GM23338 (cell line): Measurements from ENCODE around the gene MROH2A. TPM values are rescaled to one million over a fixed set of nuclear protein-coding genes. Genes with fewer than 3 reads are reported as not detected.

Source experiments
- ATAC-seq: fragments of 200-7000 bp; cut with Tn5 transposase; 3 replicates; pipeline ENCODE4 v1.9.1; 2020
- DNase-seq: peaks from one replicate; pipeline ENCODE4 v3.0.0-alpha.2; 2015; ENCODE audit warnings: low spot score
- H2AFZ ChIP-seq: fragments of 200-600 bp; sonication (generic); 2 replicates; pipeline ENCODE4 v1.8.0; 2016; ENCODE audit warnings: antibody characterized with exemption, mild to moderate bottlenecking, moderate library complexity
- H3F3A ChIP-seq: fragments of 200-600 bp; sonication (generic); replicated peaks from 2 replicates; pipeline ENCODE4 v1.8.0; 2017; ENCODE audit warnings: antibody characterized with exemption, mixed run types, low read depth
- H3K27ac ChIP-seq: fragments of 200-600 bp; sonication (generic); 2 replicates; pipeline ENCODE4 v1.6.1; 2016; ENCODE audit warnings: low read depth
- H3K27me3 ChIP-seq: fragments of 200-600 bp; sonication (generic); 2 replicates; pipeline ENCODE4 v1.8.0; 2016; ENCODE audit warnings: mild to moderate bottlenecking, mixed run types, moderate library complexity; ENCODE audit not compliant: insufficient read depth
- H3K36me3 ChIP-seq: fragments of 200-600 bp; sonication (generic); 2 replicates; pipeline ENCODE4 v1.8.0; 2016; ENCODE audit warnings: mild to moderate bottlenecking; ENCODE audit not compliant: insufficient read depth
- H3K4me1 ChIP-seq: fragments of 200-600 bp; sonication (generic); 2 replicates; pipeline ENCODE4 v1.8.0; 2016; ENCODE audit warnings: mild to moderate bottlenecking, moderate library complexity; ENCODE audit not compliant: insufficient read depth
- H3K4me2 ChIP-seq: fragments of 200-600 bp; sonication (generic); 2 replicates; pipeline ENCODE4 v1.7.1; 2017; ENCODE audit warnings: mixed run types
- H3K4me3 ChIP-seq: fragments of 200-600 bp; sonication (generic); 2 replicates; pipeline ENCODE4 v1.6.1; 2016; ENCODE audit warnings: mixed run types
- H3K79me2 ChIP-seq: fragments of 200-600 bp; sonication (generic); replicated peaks from 2 replicates; pipeline ENCODE4 v1.8.0; 2017; ENCODE audit warnings: mild to moderate bottlenecking; ENCODE audit not compliant: insufficient read depth
- H3K9me2 ChIP-seq: fragments of 200-600 bp; sonication (generic); 2 replicates; pipeline ENCODE4 v1.8.0; 2017; ENCODE audit not compliant: insufficient read depth
- H4K20me1 ChIP-seq: fragments of 200-600 bp; sonication (generic); replicated peaks from 2 replicates; pipeline ENCODE4 v1.8.0; 2017; ENCODE audit warnings: mild to moderate bottlenecking; ENCODE audit not compliant: insufficient read depth
- H3K27ac Mint-ChIP-seq: 2 replicates; pipeline ENCODE4 v1.8.0; 2020; ENCODE audit warnings: inconsistent platforms, mild to moderate bottlenecking, moderate library complexity, mixed read lengths
- H3K27me3 Mint-ChIP-seq: 3 replicates; pipeline ENCODE4 v1.8.0; 2022; ENCODE audit warnings: low read depth, mild to moderate bottlenecking, moderate library complexity, mixed read lengths, inconsistent platforms; ENCODE audit not compliant: insufficient read depth, poor library complexity
- H3K36me3 Mint-ChIP-seq: 3 replicates; pipeline ENCODE4 v1.8.0; 2021; ENCODE audit warnings: low read depth, mild to moderate bottlenecking, inconsistent platforms, moderate library complexity, mixed read lengths
- H3K4me1 Mint-ChIP-seq: 3 replicates; pipeline ENCODE4 v1.8.0; 2020; ENCODE audit warnings: mild to moderate bottlenecking, inconsistent platforms, mixed read lengths
- H3K4me3 Mint-ChIP-seq: 3 replicates; pipeline ENCODE4 v1.8.0; 2021; ENCODE audit warnings: moderate library complexity, mild to moderate bottlenecking, inconsistent platforms, mixed read lengths
- H3K9me3 Mint-ChIP-seq: 3 replicates; pipeline ENCODE4 v1.8.0; 2020; ENCODE audit warnings: moderate library complexity, mild to moderate bottlenecking, inconsistent platforms, mixed read lengths
- CREB1 ChIP-seq: fragments of 250-450 bp; sonication (Bioruptor Pico); IDR thresholded peaks from 2 replicates; pipeline ENCODE4 v1.5.0; 2020; ENCODE audit warnings: low read depth, mild to moderate bottlenecking, moderate library complexity
- EZH2 ChIP-seq: fragments of 200-600 bp; sonication (generic); IDR thresholded peaks from one replicate; pipeline ENCODE4 v1.8.0; 2017; ENCODE audit warnings: antibody characterized with exemption, mild to moderate bottlenecking, low read depth; ENCODE audit not compliant: unreplicated experiment
- EZH2phosphoT487 ChIP-seq: fragments of 200-600 bp; sonication (generic); IDR thresholded peaks from one replicate; pipeline ENCODE4 v1.8.1; 2018; ENCODE audit warnings: antibody characterized with exemption; ENCODE audit not compliant: unreplicated experiment
- JUNB ChIP-seq: IDR thresholded peaks from one replicate; pipeline ENCODE4 v1.6.1; 2016; ENCODE audit warnings: antibody characterized with exemption; ENCODE audit not compliant: unreplicated experiment
- NANOG ChIP-seq: IDR thresholded peaks from 2 replicates; pipeline ENCODE4 v1.6.1; 2016; ENCODE audit warnings: antibody characterized with exemption, borderline replicate concordance
- POLR2AphosphoS5 ChIP-seq: IDR thresholded peaks from 2 replicates; pipeline ENCODE4 v1.6.1; 2016; ENCODE audit warnings: antibody characterized with exemption, low read depth
- STAT1 ChIP-seq: IDR thresholded peaks from one replicate; pipeline ENCODE4 v1.6.1; 2016; ENCODE audit warnings: antibody characterized with exemption; ENCODE audit not compliant: unreplicated experiment
- ZNF114 ChIP-seq: fragments of 250-450 bp; sonication (Bioruptor Pico); IDR thresholded peaks from 2 replicates; pipeline ENCODE4 v1.5.0; 2020; ENCODE audit warnings: mild to moderate bottlenecking, moderate library complexity
- ZNF331 ChIP-seq: fragments of 250-450 bp; sonication (Bioruptor Pico); IDR thresholded peaks from 2 replicates; pipeline ENCODE4 v1.5.0; 2020; ENCODE audit warnings: low read depth, mild to moderate bottlenecking, moderate library complexity
- polyA plus RNA-seq: library from polyadenylated mRNA; unstranded; fragments of >200 nt; fragmentation: Nextera tagmentation; extraction: Ambion mirVana; gene quantifications from 2 replicates; pipeline ENCODE4 v1.2.1, GENCODE V29; 2016
- total RNA-seq: library from RNA; depleted of rRNA; stranded (reverse); fragments of >200 nt; shearing (Covaris generic); gene quantifications from 2 replicates; pipeline ENCODE4 v1.2.3, GENCODE V29; 2014
- TF ChIP-seq, protein P1 (sequence below), 2 experiments: fragments of 200-600 bp in 1 of 2; sonication (generic) in 1 of 2; conservative IDR thresholded peaks; 2 replicates each; pipeline versions ENCODE4 v1.5.1 to v1.6.1; 2016 to 2017; ENCODE audit warnings: antibody characterized with exemption in 2 of 2, low read depth in 2 of 2, mild to moderate bottlenecking in 2 of 2, moderate library complexity in 1 of 2
- TF ChIP-seq, protein P2 (sequence below): fragments of 250-450 bp; sonication (Bioruptor Pico); IDR thresholded peaks from 2 replicates; pipeline ENCODE4 v1.5.0; 2020; ENCODE audit warnings: mild to moderate bottlenecking, moderate library complexity
- TF ChIP-seq, protein P3 (sequence below): IDR thresholded peaks from 2 replicates; pipeline ENCODE4 v1.6.1; 2016; ENCODE audit warnings: antibody characterized with exemption
- TF ChIP-seq, protein P4 (sequence below): IDR thresholded peaks from one replicate; pipeline ENCODE4 v1.6.1; 2018; ENCODE audit warnings: antibody characterized with exemption; ENCODE audit not compliant: unreplicated experiment

The MROH2A gene
- total and polyA plus RNA-seq, 2 experiments from 2014 or later: not detected

DNA sequence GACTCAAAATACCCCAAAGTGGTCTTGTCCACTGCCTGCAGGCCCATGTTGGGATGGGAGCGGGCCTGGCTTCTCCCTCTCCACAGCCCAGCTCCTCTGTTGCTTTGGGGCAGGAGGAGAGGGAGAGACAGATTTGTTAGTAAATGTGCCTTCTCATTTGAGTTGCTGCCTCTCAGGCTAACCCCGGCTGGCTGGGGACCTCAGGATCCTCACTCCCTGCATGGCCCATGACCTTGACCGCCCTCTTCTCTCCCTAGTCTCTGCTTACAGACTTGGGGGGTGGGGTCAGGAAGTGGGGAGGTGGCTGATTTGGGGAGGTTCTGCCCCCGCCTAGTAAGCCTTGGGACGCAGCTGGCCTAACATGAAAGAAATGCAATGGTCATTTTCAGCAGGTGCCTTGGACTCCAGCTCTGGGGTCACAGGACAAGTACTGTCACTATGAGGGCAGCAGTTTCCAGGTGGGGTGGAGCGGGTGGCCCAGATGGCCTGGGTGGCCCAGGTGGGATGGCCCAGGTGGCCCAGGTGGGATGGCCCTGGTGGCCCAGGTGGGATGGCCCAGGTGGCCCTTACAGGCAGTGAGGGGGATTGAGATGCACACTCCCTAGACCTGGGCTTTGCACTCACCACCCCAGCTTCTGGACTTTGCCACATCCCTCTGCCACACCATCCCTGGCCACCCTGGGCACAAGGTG, 52.1 kb downstream of the MROH2A start:
- Histone ChIP-seq H3K4me3 (no peak overlapping the region), H3K27me3 (no peaks in the 10 kb centered on the region), H2AFZ (no peak overlapping the region), H4K20me1 (peaks cover 2% of the 10 kb centered on the region), H3K4me2 (no peak overlapping the region), H3K79me2 (no peaks in the 10 kb centered on the region), H3K27ac (no peak overlapping the region), H3K36me3 (0 out of 2 replicates have a peak, but pooled peaks cover 6% of the 10 kb centered on the region), H3K4me1 (no peaks in the 10 kb centered on the region), H3F3A (no peaks in the 10 kb centered on the region; the same call in 1 of the 2 replicates), H3K9me2 (no peaks in the 10 kb centered on the region)
- no peak for ATAC-seq
- Mint-ChIP-seq H3K27ac (no peak overlapping the region), H3K4me3 (no peak overlapping the region), H3K36me3 (peaks cover 13% of the 10 kb centered on the region), H3K27me3 (peaks cover 1% of the 10 kb centered on the region), H3K9me3 (peaks cover 3% of the 10 kb centered on the region; the same call in 1 of the 3 replicates), H3K4me1 (peaks cover 3% of the 10 kb centered on the region; the same call in 2 of the 3 replicates)
- TF ChIP-seq, protein P1, sequence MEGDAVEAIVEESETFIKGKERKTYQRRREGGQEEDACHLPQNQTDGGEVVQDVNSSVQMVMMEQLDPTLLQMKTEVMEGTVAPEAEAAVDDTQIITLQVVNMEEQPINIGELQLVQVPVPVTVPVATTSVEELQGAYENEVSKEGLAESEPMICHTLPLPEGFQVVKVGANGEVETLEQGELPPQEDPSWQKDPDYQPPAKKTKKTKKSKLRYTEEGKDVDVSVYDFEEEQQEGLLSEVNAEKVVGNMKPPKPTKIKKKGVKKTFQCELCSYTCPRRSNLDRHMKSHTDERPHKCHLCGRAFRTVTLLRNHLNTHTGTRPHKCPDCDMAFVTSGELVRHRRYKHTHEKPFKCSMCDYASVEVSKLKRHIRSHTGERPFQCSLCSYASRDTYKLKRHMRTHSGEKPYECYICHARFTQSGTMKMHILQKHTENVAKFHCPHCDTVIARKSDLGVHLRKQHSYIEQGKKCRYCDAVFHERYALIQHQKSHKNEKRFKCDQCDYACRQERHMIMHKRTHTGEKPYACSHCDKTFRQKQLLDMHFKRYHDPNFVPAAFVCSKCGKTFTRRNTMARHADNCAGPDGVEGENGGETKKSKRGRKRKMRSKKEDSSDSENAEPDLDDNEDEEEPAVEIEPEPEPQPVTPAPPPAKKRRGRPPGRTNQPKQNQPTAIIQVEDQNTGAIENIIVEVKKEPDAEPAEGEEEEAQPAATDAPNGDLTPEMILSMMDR (conservative IDR thresholded peaks at IDR 0.05; ENCODE audit: low read depth in 2 of 2): no peak
- TF ChIP-seq POLR2AphosphoS5 (no peak), CREB1 (CRISPR knock-in tag) (no peak), ZNF114 (no peak), EZH2phosphoT487 (no peak), STAT1 (no peak), JUNB (no peak), NANOG (no peak), EZH2 (no peak), ZNF331 (CRISPR knock-in tag) (no peak)
- TF ChIP-seq, protein P2, sequence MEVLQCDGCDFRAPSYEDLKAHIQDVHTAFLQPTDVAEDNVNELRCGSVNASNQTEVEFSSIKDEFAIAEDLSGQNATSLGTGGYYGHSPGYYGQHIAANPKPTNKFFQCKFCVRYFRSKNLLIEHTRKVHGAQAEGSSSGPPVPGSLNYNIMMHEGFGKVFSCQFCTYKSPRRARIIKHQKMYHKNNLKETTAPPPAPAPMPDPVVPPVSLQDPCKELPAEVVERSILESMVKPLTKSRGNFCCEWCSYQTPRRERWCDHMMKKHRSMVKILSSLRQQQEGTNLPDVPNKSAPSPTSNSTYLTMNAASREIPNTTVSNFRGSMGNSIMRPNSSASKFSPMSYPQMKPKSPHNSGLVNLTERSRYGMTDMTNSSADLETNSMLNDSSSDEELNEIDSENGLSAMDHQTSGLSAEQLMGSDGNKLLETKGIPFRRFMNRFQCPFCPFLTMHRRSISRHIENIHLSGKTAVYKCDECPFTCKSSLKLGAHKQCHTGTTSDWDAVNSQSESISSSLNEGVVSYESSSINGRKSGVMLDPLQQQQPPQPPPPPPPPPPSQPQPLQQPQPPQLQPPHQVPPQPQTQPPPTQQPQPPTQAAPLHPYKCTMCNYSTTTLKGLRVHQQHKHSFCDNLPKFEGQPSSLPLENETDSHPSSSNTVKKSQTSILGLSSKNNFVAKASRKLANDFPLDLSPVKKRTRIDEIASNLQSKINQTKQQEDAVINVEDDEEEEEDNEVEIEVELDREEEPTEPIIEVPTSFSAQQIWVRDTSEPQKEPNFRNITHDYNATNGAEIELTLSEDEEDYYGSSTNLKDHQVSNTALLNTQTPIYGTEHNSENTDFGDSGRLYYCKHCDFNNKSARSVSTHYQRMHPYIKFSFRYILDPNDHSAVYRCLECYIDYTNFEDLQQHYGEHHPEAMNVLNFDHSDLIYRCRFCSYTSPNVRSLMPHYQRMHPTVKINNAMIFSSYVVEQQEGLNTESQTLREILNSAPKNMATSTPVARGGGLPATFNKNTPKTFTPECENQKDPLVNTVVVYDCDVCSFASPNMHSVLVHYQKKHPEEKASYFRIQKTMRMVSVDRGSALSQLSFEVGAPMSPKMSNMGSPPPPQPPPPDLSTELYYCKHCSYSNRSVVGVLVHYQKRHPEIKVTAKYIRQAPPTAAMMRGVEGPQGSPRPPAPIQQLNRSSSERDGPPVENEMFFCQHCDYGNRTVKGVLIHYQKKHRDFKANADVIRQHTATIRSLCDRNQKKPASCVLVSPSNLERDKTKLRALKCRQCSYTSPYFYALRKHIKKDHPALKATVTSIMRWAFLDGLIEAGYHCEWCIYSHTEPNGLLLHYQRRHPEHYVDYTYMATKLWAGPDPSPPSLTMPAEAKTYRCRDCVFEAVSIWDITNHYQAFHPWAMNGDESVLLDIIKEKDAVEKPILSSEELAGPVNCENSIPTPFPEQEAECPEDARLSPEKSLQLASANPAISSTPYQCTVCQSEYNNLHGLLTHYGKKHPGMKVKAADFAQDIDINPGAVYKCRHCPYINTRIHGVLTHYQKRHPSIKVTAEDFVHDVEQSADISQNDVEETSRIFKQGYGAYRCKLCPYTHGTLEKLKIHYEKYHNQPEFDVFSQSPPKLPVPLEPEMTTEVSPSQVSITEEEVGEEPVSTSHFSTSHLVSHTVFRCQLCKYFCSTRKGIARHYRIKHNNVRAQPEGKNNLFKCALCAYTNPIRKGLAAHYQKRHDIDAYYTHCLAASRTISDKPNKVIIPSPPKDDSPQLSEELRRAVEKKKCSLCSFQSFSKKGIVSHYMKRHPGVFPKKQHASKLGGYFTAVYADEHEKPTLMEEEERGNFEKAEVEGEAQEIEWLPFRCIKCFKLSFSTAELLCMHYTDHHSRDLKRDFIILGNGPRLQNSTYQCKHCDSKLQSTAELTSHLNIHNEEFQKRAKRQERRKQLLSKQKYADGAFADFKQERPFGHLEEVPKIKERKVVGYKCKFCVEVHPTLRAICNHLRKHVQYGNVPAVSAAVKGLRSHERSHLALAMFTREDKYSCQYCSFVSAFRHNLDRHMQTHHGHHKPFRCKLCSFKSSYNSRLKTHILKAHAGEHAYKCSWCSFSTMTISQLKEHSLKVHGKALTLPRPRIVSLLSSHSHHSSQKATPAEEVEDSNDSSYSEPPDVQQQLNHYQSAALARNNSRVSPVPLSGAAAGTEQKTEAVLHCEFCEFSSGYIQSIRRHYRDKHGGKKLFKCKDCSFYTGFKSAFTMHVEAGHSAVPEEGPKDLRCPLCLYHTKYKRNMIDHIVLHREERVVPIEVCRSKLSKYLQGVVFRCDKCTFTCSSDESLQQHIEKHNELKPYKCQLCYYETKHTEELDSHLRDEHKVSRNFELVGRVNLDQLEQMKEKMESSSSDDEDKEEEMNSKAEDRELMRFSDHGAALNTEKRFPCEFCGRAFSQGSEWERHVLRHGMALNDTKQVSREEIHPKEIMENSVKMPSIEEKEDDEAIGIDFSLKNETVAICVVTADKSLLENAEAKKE: no peak
- TF ChIP-seq, protein P3, sequence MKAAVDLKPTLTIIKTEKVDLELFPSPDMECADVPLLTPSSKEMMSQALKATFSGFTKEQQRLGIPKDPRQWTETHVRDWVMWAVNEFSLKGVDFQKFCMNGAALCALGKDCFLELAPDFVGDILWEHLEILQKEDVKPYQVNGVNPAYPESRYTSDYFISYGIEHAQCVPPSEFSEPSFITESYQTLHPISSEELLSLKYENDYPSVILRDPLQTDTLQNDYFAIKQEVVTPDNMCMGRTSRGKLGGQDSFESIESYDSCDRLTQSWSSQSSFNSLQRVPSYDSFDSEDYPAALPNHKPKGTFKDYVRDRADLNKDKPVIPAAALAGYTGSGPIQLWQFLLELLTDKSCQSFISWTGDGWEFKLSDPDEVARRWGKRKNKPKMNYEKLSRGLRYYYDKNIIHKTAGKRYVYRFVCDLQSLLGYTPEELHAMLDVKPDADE: no peak
- TF ChIP-seq, protein P4, sequence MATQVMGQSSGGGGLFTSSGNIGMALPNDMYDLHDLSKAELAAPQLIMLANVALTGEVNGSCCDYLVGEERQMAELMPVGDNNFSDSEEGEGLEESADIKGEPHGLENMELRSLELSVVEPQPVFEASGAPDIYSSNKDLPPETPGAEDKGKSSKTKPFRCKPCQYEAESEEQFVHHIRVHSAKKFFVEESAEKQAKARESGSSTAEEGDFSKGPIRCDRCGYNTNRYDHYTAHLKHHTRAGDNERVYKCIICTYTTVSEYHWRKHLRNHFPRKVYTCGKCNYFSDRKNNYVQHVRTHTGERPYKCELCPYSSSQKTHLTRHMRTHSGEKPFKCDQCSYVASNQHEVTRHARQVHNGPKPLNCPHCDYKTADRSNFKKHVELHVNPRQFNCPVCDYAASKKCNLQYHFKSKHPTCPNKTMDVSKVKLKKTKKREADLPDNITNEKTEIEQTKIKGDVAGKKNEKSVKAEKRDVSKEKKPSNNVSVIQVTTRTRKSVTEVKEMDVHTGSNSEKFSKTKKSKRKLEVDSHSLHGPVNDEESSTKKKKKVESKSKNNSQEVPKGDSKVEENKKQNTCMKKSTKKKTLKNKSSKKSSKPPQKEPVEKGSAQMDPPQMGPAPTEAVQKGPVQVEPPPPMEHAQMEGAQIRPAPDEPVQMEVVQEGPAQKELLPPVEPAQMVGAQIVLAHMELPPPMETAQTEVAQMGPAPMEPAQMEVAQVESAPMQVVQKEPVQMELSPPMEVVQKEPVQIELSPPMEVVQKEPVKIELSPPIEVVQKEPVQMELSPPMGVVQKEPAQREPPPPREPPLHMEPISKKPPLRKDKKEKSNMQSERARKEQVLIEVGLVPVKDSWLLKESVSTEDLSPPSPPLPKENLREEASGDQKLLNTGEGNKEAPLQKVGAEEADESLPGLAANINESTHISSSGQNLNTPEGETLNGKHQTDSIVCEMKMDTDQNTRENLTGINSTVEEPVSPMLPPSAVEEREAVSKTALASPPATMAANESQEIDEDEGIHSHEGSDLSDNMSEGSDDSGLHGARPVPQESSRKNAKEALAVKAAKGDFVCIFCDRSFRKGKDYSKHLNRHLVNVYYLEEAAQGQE: no peak
- DNase-seq: no peak
